Suppressor macrophage treated with lipopolysaccharide for 4 hours (primary cell): ENCODE results near the gene KIF12.
"Not testable (repeated sequence)": the region's sequence is repeated elsewhere in the genome, so short reads cannot be mapped to it uniquely, and the experiment has no call there.

ENCODE experiments used
- DNase-seq: peaks from one replicate; pipeline ENCODE4 v3.0.0-alpha.2; 2020

KIF12 gene

GRCh38 chr9:114083666-114084065 lies 15.4 kb downstream of the KIF12 start:
- no peak for DNase-seq

- DNase-seq, result not testable (repeated sequence)
These were observed 16.2 kb downstream of the KIF12 start for GRCh38 chr9:114082763-114083412.

GRCh38 chr9:114082017-114082762 lies 16.9 kb downstream of the KIF12 start:
- DNase-seq, result peak; percentile 92

- no peak for DNase-seq
These were observed 17.6 kb downstream of the KIF12 start for GRCh38 chr9:114081441-114082016.

- no peak for DNase-seq
These were observed 18.2 kb downstream of the KIF12 start for GRCh38 chr9:114080773-114081440.

GRCh38 chr9:114080195-114080772 lies 18.8 kb downstream of the KIF12 start:
- no peak for DNase-seq

GRCh38 chr9:114078781-114079156 lies 20.3 kb downstream of the KIF12 start:
- no peak for DNase-seq

GRCh38 chr9:114078021-114078780 lies 20.9 kb downstream of the KIF12 start, which contains the start of gene AMBP:
Gene AMBP, minus strand, starts transcription at chr9:114078300. Its CDS starts 91 bp downstream, at chr9:114078209.
- no peak for DNase-seq

- no peak for DNase-seq
These were observed 21.8 kb downstream of the KIF12 start for GRCh38 chr9:114077162-114077837.

GRCh38 chr9:114076237-114077161 lies 22.6 kb downstream of the KIF12 start:
- no peak for DNase-seq

- DNase-seq, result no peak
These were observed 23.5 kb downstream of the KIF12 start for GRCh38 chr9:114075602-114076001.

GRCh38 chr9:114072184-114073140 lies 26.6 kb downstream of the KIF12 start:
- no peak for DNase-seq

GRCh38 chr9:114071197-114071795 lies 27.8 kb downstream of the KIF12 start:
- DNase-seq, result no peak

- no peak for DNase-seq
These were observed 28.6 kb downstream of the KIF12 start for GRCh38 chr9:114070188-114071103.

GRCh38 chr9:114069476-114070187 lies 29.5 kb downstream of the KIF12 start:
- no peak for DNase-seq

- no peak for DNase-seq
These were observed 33.8 kb downstream of the KIF12 start for GRCh38 chr9:114065304-114065703.

- DNase-seq, result peak; percentile 45
These were observed 37.1 kb downstream of the KIF12 start for GRCh38 chr9:114061830-114062474.
